ENCODE results near the gene PPIL4. TPM values are rescaled to one million over a fixed set of nuclear protein-coding genes. Genes with fewer than 3 reads are reported as not detected.
A peak's percentile ranks its signal among the peaks of the same experiment; 100 is the strongest.

PPIL4 gene
- total and polyA plus RNA-seq, 2 of the 13 experiments (the other 11 are each of a cell fraction or from before 2014, with no cell fraction given): 5.5 to 46.0 TPM

DNA sequence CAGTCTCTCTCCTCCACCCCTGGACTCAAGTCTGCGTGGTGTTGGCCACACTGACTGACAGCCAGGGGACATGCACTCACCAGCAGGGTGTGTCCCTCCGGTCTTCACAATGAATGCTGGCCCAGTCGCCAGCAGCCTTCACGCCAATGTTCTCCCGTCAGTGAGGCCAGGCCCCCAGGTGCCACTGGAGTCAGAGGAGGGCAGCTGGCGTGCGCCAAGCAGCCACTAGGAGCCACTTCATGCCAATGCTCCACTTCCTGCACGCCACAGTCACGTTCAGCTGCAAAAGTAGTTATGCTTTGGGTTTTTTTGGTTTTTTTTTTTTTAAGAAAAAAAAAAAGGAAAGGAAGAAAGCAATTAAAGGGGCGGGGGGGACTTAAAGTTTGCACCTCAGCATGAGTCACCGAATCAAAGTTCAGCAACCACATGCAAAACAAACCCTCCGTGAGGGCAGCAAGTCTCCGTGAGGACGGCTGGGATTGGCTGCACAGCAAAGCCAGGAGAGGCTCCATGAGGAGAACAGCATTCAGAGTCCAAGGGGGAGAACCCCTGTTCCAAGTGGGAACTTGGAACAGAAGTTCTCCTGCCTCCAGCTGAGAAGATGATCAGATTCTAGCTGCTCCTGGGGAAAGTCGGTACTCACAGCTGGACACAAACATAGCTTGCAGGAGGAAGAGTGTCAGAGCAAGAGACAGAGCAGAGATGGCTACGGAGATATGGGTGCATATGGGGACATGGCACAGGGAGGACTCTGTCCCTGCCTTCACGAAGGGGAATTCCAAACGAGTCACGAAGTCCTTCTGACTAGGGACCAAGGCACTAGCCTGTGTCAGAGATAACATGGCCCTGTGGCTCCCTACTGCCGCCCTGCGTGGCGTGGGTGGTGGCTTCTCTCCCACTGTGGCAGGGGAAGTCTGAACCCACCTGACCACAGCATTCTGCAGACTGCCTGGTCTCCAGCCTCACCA is 60.8 kb downstream of the PPIL4 start, which contains the start of gene ZC3H12D:
ZC3H12D (minus strand) TSS at position 282 of the 968 bp plus-strand sequence. CDS start 10,471 bp downstream, outside the sequence.
- no peaks in the 10 kb centered on the region for H3K36me3 ChIP-seq (replicated peaks in 1 of 2; ENCODE audit: control insufficient read depth in 1 of 2, insufficient read depth in 2 of 2, low read length in 2 of 2)
- H3K9ac ChIP-seq (ENCODE audit: insufficient read depth, low read depth, low read length): peak within 1 kb of the TSS; percentile 65
- peak within 1 kb of the TSS; percentile 46 to 72 (median 48) for H3K4me3 ChIP-seq (replicated peaks in 1 of 3; ENCODE audit: insufficient read depth in 1 of 3, low read depth in 2 of 3, low read length in 3 of 3)
- H3K79me2 ChIP-seq (ENCODE audit: insufficient read depth, low read length): no peaks in the 10 kb centered on the region
- POLR2A ChIA-PET: interaction anchor here (0.6 to 2.8 kb wide), 13 partner anchors 9 to 61 kb away, joined by 3 to 14 read pairs (median 3); partner anchors contain the start of gene PPIL4
- intact Hi-C loops (cut with micrococcal nuclease; ENCODE audit: unreplicated experiment): loop anchor here (1.0 kb wide), 1 partner anchor 32 kb away; no protein-coding TSS in a partner anchor
- peak within 1 kb of the TSS; percentile 98 for H3K4me2 ChIP-seq (ENCODE audit: low read depth, low read length)
- peak within 1 kb of the TSS; percentile 82 for H3K27ac ChIP-seq (ENCODE audit: extremely low read length, insufficient read depth, low read length)
- H3K4me1 ChIP-seq (ENCODE audit: insufficient read depth, low read length): peaks cover 46% of the 10 kb centered on the region
- BruUV-seq (replicated peaks): no TSS peak
- H4K20me1 ChIP-seq (ENCODE audit: insufficient read depth, low read length): no peaks in the 10 kb centered on the region
- 3% methylated on average over 20 of the region's 22 CpGs for WGBS (ENCODE audit: low lambda C conversion rate)
- in situ Hi-C loops (cut with HindIII; ENCODE audit: extremely low pct_ligation_motif_present, low pct_unique_long_range_greater_than_20kb): no loop called here
- CTCF ChIA-PET (ENCODE audit: low intra/inter-chr PET ratio, low total read pairs): interaction anchor here (1.8 kb wide), 1 partner anchor 33 kb away, joined by 8 read pairs; no protein-coding TSS in a partner anchor
- H3K27me3 ChIP-seq (ENCODE audit: control insufficient read depth in 1 of 2, insufficient read depth in 2 of 2, low read length in 2 of 2): no peaks in the 10 kb centered on the region
- peak within 1 kb of the TSS; percentile 92 for H2AFZ ChIP-seq (ENCODE audit: low read length)
- DNase-seq (ENCODE audit: low spot score) (peak; percentile 91), ATAC-seq (peak; percentile 97), FAIRE-seq (peak; percentile 95)
- H3K9me3 ChIP-seq (ENCODE audit: low read length): no peaks in the 10 kb centered on the region
- TF ChIP-seq ZC3H13 (CRISPR knock-in tag; IDR thresholded peaks at IDR 0.05): peak; percentile 24; the same call in 1 of the 2 replicates
- no peak for TF ChIP-seq ZBTB8A (CRISPR knock-in tag; IDR thresholded peaks at IDR 0.05; ENCODE audit: borderline replicate concordance, low read depth)
- no peak for TF ChIP-seq REL (CRISPR knock-in tag; conservative IDR thresholded peaks at IDR 0.05)
- TF ChIP-seq ZNF773 (CRISPR knock-in tag; IDR thresholded peaks at IDR 0.05; ENCODE audit: borderline replicate concordance): no peak
- TF ChIP-seq, protein P1, sequence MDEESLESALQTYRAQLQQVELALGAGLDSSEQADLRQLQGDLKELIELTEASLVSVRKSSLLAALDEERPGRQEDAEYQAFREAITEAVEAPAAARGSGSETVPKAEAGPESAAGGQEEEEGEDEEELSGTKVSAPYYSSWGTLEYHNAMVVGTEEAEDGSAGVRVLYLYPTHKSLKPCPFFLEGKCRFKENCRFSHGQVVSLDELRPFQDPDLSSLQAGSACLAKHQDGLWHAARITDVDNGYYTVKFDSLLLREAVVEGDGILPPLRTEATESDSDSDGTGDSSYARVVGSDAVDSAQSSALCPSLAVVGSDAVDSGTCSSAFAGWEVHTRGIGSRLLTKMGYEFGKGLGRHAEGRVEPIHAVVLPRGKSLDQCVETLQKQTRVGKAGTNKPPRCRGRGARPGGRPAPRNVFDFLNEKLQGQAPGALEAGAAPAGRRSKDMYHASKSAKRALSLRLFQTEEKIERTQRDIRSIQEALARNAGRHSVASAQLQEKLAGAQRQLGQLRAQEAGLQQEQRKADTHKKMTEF (CRISPR knock-in tag; IDR thresholded peaks at IDR 0.05): peak; percentile 94
- TF ChIP-seq ZNF777 (CRISPR knock-in tag; IDR thresholded peaks at IDR 0.05): no peak
- no peak for TF ChIP-seq NKX3-1 (CRISPR knock-in tag; IDR thresholded peaks at IDR 0.05)
- TF ChIP-seq SIN3A (IDR thresholded peaks at IDR 0.05; ENCODE audit: borderline replicate concordance, low read depth, low read length): peak; percentile 78; the same call in 1 of the 2 replicates
- TF ChIP-seq ZNF251 (CRISPR knock-in tag; IDR thresholded peaks at IDR 0.05): no peak
- TF ChIP-seq, protein P2, sequence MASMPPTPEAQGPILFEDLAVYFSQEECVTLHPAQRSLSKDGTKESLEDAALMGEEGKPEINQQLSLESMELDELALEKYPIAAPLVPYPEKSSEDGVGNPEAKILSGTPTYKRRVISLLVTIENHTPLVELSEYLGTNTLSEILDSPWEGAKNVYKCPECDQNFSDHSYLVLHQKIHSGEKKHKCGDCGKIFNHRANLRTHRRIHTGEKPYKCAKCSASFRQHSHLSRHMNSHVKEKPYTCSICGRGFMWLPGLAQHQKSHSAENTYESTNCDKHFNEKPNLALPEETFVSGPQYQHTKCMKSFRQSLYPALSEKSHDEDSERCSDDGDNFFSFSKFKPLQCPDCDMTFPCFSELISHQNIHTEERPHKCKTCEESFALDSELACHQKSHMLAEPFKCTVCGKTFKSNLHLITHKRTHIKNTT (CRISPR knock-in tag; IDR thresholded peaks at IDR 0.05): no peak
- no peak; the same call in 1 of the 2 replicates for TF ChIP-seq KLF12 (CRISPR knock-in tag; IDR thresholded peaks at IDR 0.05; ENCODE audit: borderline replicate concordance)
- TF ChIP-seq ZBTB3 (CRISPR knock-in tag; IDR thresholded peaks at IDR 0.05; ENCODE audit: borderline replicate concordance, low read depth): no peak
- TF ChIP-seq NCOA1 (CRISPR knock-in tag; IDR thresholded peaks at IDR 0.05): peak; percentile 70; the same call in 1 of the 2 replicates
- peak; percentile 93 for TF ChIP-seq FOSL1 (CRISPR knock-in tag; IDR thresholded peaks at IDR 0.05; ENCODE audit: borderline replicate concordance)
- TF ChIP-seq ZNF569 (CRISPR knock-in tag; IDR thresholded peaks at IDR 0.05; ENCODE audit: borderline replicate concordance): peak; percentile 78; the same call in 1 of the 2 replicates
- TF ChIP-seq ZFP36L2 (CRISPR knock-in tag; IDR thresholded peaks at IDR 0.05): no peak
- TF ChIP-seq EZH2 (conservative IDR thresholded peaks at IDR 0.05; ENCODE audit: low read depth, low read length): no peak
- 0 out of 2 replicates have a peak, but pooled peaks have one; percentile 62 for TF ChIP-seq MTF2 (CRISPR knock-in tag; IDR thresholded peaks at IDR 0.05; ENCODE audit: borderline replicate concordance)
- TF ChIP-seq, protein P3, sequence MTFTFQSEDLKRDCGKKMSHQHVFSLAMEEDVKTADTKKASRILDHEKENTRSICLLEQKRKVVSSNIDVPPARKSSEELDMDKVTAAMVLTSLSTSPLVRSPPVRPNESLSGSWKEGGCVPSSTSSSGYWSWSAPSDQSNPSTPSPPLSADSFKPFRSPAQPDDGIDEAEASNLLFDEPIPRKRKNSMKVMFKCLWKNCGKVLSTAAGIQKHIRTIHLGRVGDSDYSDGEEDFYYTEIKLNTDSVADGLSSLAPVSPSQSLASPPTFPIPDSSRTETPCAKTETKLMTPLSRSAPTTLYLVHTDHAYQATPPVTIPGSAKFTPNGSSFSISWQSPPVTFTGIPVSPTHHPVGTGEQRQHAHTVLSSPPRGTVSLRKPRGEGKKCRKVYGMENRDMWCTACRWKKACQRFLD (CRISPR knock-in tag; IDR thresholded peaks at IDR 0.05; ENCODE audit: borderline replicate concordance): no peak
- peak; percentile 57 for TF ChIP-seq NFYB (CRISPR knock-in tag; IDR thresholded peaks at IDR 0.05)
